Epidermal melanocyte (primary cell): ENCODE data around the gene CHKB.
"Not testable (repeated sequence)": the region's sequence is repeated elsewhere in the genome, so short reads cannot be mapped to it uniquely, and the experiment has no call there.

Experiments
- DNase-seq: peaks from one replicate; pipeline ENCODE4 v3.0.0; 2011; ENCODE audit warnings: low spot score; ENCODE audit not compliant: insufficient read length

The CHKB gene, protein sequence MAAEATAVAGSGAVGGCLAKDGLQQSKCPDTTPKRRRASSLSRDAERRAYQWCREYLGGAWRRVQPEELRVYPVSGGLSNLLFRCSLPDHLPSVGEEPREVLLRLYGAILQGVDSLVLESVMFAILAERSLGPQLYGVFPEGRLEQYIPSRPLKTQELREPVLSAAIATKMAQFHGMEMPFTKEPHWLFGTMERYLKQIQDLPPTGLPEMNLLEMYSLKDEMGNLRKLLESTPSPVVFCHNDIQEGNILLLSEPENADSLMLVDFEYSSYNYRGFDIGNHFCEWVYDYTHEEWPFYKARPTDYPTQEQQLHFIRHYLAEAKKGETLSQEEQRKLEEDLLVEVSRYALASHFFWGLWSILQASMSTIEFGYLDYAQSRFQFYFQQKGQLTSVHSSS

GRCh38 chr22:50582493-50583293, at the start of gene CHKB:
CHKB (minus strand) TSS chr22:50582849; CDS start chr22:50582781, 68 bp downstream.
- peak; percentile 99 for DNase-seq

DNA sequence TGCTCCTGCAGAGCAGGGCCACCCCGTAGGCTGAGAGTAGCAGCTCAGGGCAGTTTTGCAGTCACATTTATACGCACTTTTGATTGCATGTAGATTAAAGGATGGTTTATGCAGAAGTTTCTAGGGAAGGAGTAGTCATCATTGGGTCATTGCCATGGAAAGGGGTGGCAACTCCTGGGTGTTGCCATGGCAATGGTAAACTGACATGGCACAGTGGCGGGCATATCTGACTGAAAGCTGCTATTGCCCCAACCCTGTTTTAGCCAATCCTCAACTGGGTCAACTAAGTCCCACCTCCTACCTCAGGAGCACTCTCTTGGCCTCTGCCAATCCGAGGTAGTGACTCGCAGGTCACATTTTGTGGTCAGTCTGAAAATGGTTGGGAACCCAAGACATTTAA, 47.7 kb upstream of the CHKB start:
- no peak for DNase-seq

DNA sequence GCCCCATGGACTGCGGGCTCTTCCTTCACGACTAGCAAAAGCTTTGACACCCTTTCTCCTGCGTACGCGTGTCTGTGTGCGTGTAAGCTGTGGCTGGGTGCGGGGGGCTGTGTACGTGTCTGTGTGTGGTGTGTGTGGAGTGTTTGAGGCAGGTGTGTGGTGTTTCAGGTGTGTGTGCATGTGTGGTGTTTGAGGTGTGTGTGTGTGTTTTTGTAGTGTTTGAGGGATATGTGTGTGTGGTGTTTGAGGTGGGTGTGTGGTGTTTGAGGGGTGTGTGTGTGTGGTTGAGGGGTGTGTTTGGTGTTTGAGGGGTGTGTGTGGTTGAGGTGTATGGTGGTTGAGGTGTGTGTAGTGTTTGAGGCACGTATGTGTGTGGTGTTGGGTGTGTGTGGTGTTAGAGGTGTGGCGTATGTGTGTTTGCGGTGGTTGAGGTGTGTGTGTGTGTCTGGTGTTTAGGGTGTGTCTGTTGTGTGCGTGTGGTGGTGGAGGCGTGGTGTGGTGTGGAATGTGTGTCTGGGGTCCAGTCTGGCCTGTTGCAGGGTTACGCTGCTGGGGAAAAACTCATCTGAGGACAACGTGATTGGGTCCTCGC, 46.0 kb upstream of the CHKB start:
- no peak for DNase-seq

DNA sequence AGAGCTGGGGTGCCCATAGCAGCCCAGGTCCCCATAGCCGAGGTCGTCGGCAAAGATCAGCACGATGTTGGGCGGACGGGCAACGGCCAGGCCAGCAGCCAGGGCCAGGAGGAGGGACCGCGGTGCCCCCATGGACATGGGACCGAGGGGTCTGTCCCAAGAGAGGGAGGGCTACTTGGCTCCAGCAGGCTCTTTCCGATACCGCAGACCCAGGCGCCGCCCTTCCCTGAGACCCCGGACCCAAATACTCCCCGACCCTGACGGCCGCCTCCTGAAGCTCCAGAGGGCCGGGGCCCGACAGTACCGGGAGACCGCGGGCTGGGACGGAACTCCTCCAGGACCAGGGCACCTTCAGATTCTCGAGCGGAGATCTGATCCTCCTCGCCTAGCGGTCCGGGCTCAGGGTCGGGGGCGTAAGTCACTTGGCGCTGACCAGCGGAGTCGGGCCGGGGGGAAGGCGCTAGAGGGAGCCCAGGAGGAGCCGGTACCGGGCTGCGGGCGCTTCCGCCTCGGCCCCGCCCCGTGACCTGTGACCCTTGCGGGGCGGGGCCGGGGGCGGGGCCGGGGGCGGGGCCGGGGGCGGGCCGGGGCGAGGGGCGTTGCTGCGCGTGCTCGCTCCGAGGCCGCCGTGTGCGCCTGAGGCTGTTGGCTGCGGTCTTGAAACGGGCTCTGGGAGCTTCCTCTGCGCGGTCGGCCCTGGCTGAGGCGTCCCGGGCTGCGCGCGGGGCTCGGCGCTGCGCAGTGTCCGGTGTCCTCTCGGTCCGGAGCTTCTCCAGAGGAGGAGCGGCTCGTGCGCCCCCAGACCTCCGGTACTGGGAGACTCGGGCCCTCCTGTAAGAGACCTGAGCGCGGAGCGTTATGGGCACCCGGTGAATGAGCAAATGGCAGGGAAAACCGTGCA, 45.2 kb upstream of the CHKB start, which contains the start of gene ARSA:
Gene ARSA, minus strand, starts transcription at position 511 of the 901 bp plus-strand sequence. Its CDS starts 373 bp downstream, at position 138.
- DNase-seq = no peak

DNA sequence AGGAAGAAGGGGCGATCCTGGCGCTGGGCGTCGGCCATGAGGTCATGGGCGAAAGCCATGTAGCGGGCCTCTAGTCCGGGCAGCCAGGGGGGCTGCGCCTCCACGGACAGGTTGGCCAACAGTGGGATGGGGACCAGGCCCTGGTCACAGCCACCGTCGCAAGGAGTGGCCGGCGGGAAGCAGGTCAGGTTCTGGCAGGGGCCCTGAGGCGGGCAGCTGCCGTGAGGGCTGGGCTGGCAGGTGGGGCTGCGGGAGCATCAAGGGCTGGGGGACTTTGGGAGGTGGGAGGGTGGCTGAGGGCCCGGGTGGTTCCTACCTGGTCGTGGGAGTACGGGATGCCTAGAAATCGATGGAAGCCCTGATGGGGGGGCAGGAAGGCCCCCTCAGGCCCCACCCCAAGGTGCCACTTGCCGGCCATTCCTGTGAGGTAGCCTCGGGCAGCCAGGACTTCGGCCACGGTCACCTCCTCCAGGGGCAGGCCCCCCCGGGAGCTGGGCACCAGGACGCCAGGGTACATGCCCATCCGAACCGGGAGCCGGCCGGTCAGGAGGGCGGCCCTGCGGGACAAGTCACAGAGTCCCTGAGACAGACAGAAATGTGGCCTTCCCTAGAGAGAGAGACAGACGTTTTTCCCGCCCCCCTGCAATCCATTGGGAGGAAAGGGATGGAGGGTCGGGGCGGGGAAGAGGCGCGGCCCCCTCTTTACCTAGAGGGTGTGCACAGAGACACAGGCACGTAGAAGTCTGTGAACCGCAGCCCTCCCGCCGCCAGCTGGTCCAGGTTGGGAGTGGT, 44.4 kb upstream of the CHKB start:
- DNase-seq = no peak

DNA sequence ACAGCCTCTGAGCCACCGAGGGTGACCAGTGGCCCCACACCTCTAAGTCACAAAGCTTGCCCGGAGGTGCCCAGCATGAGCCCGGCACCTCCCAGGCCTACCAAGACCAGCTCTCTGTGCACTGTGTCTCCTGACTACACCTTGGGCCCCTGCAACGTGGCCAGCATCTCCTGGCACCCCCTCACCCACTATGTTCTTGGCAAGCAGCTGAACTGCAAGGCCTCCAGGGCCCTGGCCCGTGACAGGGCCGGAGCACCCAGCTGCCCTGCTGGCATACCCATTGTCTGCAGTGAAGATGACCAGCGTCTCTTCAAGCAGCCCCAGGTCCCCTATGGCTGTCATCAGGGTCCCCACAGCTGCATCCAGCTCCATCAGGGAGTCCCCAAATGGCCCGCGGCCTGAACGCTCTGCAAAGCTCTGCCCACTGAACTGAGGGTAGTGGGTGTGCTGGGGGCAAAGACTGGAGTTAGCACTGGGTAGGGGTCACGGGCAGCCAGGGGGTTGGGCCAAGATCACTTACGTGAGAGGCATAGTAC, 43.7 kb upstream of the CHKB start:
- DNase-seq = no peak

DNA sequence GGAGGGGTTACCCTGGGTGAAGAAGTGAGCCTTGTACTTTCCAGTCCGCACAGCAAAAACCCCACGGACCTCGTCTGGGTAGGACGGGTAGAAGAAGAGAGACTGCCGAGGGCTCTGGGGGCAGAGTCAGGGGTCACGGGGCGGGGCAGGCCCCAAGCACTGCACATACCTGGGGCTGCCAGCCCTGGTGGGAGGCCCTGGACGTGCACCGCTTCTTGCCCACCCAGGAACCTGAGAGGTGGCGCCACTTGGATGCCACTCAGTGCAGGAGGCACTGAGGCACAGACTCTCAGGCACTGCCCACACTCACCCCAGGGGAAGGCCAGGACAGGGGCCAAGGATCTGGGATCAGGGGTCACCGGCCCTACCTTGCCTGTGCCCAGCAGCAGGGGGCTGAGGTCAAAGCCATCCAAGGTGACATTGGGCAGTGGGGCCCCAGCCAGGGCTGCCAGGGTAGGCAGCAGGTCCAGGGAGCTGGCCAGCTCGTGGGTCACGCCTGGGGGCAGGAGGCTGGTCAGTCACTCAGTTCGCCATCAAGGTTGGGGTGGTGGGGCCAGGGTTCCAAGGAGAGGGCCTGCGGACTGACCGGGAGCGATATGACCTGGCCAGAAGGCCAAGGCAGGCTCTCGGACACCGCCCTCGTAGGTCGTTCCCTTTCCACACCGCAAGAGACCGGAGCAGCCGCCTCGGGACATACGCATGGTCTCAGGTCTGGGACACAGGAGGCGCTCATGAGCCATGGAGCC, 43.1 kb upstream of the CHKB start:
- no peak for DNase-seq

GRCh38 chr22:50625131-50625567, 42.5 kb upstream of the CHKB start:
- no peak for DNase-seq

DNA sequence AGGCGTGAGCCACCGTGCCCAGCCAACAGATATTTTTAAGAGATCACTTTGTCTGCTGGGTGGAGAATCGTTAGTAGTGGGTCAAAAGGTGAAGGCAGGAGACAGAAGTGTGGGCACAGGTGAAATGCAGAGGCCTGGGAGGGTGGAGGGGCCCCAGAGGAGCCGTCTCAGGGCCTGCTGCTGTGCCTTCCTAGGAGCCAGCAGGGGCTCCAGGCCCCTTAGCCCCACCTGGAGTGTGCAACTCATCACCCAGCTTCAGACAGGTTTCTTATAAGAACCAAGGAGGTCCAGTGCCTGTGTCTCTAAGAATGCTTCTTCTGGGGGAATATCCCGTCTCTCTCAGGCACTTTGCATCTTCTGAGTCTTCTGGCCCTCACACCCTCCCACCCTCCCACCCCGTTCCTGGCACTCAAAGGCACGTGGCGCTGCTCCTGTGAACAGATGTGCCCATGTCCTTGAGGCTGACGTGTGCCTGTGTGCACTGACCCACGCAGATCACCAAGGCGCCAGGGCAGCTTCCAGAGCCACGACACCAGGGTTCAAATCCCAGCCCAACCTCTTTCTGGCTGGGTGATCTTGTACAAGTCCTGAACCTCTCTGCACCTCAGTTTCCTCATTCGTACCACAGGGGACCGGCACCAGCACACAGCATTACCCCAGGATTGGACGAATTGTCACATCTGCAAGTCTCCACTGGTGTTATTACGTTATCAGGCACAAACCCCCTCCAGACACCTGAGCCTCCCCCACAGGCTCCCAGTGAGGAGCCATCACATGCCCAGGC, 41.9 kb upstream of the CHKB start:
- no peak for DNase-seq

DNA sequence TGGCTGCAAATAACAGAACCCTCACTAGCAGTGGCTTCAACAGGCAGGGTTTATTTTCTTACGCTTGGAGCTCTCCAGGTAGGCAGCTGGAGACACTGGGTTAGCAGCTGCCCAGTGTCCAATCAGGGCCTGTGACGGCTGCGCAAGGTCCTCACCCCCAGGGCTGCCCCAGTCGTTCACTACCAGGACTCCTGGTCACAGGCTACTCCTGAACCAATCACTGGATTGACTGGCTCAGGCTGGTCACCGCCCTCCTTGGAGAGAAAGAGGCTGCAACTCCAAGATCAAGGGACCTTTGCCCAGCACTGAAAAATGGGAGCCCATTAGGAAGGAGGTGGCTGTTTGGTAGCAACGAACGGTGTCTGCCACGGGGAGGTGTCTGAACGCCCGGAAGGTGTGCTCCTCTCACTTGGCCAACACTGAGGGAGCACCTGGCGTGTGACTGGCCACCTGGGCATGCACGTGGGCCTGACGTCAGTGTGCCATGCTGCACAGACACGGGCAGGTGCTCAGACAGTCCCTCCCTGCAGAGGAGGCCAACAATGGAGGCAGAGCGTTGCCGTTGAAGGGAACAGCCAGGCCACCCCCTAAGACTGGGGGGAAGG, 40.2 kb upstream of the CHKB start:
- DNase-seq = no peak

DNA sequence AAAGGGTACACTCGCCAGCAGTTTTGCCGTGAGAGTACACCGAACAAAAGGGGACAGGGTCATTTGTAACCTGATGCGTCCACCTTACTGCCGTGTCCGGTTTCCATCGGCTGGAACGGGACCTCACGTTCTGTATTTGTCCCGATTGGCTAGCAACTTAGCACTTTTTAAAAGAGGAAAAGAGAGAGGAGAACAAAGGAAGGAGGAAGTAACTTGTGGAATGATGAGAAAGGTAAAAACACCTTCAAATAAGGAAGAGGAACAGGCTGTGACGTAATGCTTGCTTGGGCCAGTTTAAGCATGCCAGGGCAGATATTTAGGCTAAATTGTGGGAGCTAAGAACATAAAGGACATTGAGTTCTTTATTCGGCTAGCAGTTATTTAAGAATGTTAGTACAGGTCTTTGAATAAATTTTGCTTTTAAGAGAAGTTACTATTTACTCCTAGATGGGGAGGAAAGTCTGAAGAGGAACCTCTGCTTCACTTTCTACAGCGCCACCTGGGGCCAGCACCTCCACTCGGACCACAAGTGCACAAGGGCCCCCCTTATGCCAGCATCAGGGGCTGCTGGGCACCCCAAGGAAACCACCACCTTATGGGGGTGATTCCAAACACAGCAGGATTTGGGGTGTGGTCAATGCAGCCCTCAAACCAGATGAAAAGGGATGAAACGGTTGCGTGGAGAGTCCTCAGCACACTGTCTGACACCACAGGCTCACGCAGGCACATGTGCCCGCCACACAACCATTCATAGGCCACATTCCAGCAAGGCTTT, 39.5 kb upstream of the CHKB start:
- DNase-seq = no peak

DNA sequence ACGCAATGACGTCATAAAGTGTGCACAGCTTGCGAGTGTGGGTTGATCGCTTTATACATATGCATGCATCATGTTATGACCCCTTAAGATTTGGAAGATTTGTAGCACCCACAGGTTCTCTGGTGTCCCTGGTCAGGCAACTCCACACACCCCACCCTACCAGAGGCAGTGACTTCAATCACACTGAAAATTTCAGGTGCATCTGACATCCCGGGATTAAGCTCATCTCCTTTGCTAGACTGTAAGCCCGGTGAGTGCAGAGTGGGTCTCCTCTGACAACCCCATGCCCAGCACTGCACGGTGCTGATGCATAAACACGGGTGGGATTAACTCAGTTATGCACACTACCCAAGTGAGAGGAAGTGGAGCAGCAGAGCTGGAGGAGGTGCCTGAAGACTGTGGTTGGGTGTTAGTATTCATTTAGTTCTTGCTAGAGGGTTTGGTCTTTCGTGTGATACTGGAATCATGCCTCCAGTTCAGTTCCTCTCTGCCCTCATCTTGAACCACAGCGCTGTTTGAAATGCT, 38.8 kb upstream of the CHKB start:
- no peak for DNase-seq

DNA sequence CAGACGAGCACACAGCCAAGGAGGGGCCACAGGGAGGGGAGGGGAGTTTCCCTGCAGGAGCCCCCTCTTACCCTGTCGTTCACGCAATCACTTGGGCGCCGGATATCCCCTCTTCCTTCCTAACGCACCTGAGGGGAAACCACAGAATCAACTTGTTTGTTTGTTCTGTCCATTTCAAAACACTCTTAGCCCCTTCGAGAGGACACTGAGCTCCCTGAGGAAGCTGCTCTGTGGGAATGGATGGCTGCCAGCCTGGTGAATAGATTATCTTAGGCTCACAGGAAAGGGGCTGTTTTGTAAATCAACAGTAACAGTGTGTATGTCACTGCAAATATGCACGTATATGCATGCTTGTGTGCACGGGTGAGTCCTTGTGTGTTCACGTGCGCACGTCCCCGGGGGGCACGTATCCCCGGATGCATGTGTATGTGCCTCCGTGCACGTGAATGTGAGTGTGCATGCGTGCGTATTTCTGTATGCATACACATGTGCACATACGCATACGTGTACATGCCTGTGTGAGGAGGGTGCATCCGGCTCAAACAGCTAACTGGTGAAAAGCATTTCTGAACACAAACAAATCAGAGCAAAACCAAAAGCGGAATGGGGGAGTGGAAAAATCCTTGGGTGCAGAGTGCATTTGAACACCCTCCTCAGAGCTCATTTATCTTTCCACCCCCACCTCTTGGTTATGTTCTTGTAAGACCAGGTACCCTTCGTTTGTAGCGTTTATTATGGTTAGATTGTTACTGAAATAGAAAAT, 38.1 kb upstream of the CHKB start:
- no peak for DNase-seq

DNA sequence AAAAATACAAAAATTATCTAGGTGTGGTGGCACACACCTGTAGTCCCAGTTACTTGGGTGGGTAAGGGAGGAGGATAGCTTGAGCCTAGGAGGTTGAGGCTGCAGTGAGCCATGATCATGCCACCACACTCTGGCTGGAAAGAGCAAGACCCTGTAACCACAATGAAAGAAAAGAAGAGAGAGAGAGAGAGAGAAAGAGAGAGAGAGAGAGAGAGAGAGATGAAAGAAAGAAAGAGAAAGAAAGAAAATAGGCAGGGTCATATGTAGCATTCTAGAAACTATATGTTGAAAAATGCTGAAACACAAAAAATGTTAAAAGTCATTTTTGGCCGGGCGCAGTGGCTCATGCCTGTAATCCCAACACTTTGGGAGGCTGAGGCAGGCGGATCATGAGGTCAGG, 31.6 kb upstream of the CHKB start:
- not testable (repeated sequence) for DNase-seq

DNA sequence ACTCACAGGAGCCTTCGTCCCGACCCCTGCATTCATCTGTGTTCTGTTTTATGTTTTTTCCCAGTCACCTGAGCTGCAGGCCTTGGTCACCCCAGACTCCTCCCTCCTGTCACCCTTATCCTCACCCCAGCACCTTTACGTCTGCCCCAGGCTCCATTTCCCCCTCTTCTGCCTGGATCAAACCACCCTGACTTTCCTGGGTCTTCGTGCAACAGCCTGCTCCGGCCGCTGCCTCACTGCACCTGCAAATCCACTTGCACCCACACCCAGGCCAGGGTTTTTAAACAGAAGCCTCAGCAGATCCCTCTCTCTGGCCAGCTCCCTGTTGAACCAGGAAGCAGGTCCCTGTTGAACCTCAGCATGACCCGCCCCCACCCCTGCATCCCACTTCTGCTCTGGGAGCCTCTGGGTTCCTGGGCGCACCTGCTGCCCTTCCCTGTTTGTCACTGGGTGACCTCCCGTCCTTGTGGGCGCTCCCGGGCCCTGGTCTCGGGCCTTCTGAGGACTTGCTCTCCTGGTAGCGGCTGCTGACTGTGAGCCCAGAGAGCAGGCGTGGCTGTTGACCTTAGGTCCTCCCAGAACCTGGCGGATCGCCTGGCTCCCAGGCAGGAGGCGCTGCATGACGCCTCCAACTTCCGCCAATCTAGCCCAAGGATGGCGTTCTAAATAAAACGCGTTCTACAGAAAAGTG, 30.8 kb upstream of the CHKB start:
- no peak for DNase-seq
